GM21390 (cell line): ENCODE results near the gene CCDC92.

ENCODE experiments used
- ATAC-seq: cut with Tn5 transposase; IDR thresholded peaks from one replicate; pipeline ENCODE4 v1.9.1; 2021; ENCODE audit not compliant: unreplicated experiment

Gene CCDC92

DNA sequence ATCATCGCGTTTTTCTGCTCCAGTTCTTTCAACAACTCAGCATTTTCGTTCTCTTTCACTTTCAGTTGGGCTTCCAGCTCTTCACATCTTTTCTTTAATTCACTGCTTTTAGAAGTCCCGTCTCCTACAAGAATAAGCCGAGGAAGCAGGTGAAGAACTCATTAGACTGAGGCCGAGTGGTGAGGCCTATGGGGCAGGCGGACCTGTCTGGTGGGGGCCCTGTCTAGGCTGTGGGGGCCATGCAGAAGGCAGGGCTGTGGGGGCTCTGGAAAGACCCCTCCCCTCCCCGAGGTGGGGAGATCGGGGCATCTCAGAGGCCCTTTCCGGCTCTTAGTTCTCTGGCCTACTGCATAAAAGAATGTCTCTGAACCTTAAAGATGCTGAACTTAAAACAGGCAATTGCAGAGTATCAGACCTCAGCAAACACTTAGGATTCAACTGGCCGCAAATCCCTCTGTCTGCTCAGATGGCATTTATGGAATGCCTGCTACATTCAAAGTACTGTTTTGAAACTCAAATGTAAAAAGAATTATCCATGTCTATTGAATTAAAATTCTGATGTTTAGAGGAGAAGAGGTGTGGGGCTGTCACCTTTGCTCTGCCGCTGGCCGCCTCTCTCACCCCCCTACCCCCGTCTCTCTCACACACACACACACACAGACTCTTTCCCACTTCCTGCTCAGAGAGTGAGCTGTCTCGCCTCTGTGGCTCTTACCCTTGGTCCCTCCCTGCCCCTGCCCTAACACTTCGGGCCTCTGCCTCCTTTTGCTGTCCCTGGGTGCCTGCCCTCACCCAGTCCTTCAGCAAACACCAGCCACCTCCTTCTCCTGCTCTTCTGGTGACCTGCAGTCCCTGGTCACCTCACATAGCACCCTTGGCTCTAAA, 34.7 kb downstream of the CCDC92 start:
- ATAC-seq, result no peak

GRCh38 chr12:123936956-123937706, 35.5 kb downstream of the CCDC92 start:
- no peak for ATAC-seq

- ATAC-seq, result no peak
Measured at GRCh38 chr12:123936471-123936870, 36.2 kb downstream of the CCDC92 start.

DNA sequence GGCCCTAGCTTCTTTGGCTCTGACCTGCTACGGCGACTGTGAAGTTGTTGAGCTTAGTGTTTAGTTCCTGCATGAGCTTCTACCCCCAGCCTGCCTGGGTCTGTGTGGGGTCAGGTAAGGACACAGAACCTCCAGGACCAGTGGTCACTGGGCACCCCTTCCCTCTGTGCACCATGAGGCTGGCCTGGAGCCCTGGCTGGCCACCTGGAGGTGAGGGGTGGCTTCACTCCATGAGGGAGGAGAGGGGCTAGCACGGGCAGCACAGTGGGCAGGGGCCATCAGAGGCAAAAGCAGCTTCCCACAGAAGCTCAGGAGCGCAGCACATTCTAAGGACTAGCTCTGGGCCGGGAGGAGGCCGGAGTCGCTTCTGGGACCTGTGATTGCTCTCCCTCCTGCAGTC, 36.7 kb downstream of the CCDC92 start:
- no peak for ATAC-seq

DNA sequence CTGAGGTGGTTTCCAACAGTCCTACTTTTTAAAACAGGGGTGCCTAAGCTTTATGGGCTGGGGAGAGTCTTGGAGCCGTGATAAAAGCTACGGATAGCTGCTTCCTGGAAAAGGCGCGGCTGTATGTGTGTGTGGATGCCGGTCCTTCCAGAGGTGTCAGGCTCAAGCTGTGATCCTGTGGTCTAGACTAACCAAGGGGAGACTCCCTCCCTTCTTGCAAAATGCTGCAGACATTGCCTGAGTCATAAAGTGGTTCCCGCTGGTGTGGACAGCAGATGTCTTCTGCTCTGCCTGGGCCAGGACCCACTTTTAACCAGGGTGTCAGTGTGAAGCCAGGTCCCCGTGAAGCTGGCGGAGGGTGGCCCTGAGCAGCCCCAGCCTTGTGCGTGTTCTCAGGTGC, 37.8 kb downstream of the CCDC92 start:
- no peak for ATAC-seq

DNA sequence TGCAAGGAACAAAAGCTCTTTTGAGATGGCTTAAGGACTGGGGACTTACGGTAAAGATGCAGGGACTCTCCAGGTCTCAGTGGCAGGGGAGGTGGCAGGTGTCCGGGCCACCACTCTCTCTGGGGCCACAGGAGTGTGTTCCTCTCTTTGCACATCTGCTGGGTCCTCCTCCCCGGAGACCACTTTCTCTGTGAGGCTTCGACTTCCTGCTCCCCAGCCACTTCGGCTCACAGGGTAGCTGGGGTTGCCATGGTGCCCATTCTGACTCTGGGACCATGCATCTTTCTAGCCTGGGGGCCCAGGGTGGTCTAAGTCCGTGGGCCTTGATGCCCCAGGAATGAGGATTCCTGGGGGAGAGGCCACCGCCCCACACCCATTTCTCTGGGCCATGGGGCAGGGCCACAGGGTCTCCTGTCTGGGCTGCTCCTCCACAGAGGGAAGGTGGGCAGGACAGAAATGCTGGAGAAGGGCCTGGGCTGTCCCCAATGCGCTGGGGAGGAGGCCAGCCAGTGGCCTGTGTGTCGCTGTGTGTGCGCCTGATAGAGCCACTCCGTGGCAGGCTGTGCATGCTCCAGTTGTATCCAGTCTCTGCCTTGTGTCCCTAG, 38.5 kb downstream of the CCDC92 start:
- no peak for ATAC-seq

DNA sequence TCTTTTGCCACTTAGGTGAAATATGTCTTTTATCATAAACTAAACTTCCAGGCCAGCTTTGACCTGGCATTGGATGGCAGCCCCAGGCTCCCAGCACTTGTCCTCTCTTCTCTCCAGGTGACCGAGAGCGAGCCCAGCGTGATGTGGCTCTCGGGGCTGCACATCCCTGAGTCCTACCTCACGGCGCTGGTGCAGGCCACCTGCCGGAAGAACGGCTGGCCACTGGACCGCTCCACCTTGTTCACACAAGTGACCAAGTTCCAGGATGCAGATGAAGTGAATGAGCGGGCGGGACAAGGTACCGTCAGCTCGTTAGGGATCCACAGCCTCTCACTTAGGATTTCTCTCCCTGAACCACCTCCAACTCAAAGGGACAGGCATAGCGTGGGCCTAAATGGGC, 39.4 kb downstream of the CCDC92 start:
- ATAC-seq, result no peak

DNA sequence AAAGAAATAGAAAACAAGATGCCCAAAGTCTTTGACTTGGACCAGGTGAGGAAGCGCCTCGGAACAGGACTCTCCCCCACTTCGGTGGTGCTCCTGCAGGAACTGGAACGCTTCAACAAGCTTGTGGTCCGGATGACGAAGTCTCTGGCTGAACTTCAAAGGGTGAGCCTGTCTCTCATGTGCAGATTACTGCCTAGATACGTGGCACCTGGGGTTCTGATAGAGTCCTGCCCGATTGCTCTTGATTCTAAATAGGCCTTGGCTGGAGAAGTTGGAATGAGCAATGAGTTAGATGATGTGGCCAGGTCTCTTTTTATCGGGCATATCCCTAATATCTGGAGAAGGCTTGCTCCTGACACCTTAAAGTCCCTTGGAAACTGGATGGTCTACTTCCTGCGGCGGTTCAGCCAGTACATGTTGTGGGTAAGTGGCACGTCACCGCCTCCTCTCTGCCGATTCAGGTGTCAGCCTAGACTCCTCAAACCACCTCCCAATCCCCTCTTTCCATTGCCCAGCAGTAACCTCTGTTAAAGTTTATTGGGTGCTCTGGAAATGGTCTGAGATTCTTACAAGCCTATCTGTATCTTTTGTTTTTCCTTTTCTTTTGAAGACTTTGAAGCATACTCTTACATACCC, 40.8 kb downstream of the CCDC92 start:
- no peak for ATAC-seq

GRCh38 chr12:123929946-123930583, 42.6 kb downstream of the CCDC92 start:
- ATAC-seq, result no peak

DNA sequence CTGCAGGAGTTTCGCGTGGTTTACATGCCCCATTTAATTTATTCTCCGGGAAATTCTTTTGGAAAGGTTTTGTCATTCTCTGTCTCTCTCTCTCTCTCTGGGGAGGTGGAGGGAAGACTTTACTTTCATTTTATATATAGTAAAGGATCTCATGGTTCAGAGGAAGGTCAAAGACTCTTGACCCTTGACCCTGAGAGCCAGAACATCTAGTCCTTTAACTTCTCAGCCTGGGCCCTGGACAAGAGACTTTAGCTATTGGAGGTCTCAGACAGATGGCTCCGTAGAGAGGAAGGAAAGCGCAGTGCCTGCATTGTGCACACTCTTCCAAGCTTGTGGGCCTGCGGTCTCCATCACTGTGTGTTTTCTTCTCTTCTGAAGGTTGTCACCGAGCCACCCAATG, 43.7 kb downstream of the CCDC92 start:
- no peak for ATAC-seq

DNA sequence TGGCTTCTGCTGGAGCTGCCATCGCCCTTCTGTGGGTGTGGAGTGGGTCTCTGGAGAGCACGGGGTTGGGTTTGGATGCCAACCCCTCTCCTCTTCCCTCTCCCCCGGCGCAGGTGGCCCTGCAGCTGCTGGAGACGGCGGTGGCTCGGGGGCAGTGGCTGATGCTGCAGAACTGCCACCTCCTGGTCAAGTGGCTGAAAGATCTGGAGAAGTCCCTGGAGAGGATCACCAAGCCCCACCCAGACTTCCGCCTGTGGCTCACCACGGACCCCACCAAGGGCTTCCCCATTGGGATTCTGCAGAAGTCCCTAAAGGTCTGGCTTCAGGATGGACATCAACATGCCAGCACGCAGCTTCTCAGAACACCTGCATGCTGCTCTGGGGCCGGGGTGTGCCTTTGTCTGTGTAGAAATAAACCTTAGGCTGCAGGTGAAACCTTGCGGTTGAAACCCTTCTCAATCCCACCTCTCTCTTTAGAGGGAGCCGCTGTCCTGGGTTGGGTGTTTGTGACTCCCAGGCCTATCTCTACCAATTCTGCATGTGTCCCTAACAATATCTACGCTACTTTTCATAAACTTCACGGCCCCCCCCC, 44.3 kb downstream of the CCDC92 start:
- ATAC-seq, result no peak

GRCh38 chr12:123924539-123924938, 48.1 kb downstream of the CCDC92 start:
- ATAC-seq, result no peak

GRCh38 chr12:123923927-123924326, 48.7 kb downstream of the CCDC92 start:
- no peak for ATAC-seq

DNA sequence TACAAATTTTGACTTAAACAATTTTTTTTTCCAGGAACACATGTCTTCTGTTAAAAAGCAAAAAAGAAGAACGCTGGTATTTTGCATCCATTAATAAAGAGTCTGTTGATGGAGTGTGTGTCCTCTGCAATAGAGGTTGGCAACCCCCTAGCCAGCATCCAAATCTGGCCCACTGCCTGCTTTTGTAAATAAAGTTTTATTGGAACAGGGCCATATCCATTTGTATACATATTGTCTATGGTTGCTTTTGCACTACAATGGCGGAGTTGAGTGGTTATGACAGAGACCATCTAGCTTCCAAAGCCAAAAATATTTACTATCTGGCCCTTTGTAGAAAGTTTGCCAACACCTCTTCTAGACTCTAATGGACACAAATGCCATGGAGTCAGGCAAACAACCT, 49.6 kb downstream of the CCDC92 start:
- ATAC-seq, result no peak

- ATAC-seq, result no peak
Measured at GRCh38 chr12:123919980-123920360, 52.7 kb downstream of the CCDC92 start.

DNA sequence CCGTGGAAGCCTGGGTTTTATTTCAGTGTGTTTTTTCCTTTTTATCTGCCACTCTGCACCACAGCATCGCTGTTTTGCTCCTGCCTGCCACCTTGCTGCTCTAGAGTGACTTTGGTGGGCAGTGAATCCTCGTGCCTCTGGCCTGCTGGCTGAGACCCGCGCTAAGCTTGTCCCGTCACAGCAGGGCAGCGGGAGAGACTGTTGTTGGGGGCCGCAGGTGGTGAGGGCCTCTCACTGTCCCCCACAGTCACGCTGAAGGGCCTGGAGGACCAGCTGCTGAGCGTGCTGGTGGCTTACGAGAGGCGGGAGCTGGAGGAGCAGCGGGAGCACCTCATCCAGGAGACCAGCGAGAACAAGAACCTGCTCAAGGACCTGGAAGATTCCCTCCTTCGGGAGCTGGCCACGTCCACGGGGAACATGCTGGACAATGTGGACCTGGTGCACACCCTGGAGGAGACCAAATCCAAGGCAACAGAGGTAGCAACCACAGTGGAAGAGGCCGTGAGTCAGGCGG, 55.2 kb downstream of the CCDC92 start:
- ATAC-seq, result no peak

DNA sequence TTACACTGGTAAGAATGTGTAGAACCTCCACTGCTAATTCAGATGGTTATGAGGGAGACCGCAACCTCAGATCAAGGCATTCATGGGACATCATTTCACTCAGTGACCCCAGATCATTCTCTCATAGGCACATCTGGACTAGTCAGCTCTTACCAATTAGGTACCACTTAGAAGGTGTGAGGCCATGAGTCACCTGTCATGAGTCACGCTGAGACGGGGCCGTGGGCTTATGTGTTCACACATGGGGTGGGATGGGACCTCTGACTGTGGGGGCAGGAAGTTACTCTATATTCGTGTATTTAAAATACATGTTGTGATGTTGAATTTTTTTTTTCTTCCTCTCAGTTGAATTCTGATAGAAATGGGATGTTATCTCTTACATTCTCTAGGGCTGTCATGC, 55.9 kb downstream of the CCDC92 start:
- no peak for ATAC-seq

DNA sequence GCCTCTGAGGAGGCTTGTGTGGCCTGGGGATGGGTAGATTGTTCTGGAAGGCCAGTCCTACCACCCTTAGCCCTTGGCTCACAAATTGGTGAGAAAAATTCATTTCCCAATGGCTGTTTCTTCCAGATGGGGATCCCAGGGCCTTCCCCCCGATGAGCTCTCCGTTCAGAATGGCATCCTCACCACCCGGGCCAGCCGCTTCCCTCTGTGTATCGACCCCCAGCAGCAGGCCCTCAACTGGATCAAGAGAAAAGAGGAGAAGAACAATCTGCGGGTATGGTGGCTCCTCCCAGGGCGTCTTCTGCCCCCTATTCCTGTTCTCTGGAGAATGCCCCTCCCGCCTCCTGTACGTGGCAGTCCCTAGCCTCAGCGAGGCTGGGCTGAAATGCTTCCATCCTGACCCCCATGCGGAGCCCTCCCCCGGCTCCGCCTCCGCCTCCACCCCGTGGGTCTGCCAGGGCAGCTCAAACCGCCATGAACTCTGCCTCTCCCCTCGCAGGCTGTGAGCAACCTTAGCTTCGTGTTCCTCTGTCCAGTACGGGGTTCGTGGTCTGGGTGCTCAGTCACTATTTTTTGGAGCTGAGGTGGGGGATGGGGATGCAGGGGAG, 57.8 kb downstream of the CCDC92 start:
- no peak for ATAC-seq

GRCh38 chr12:123912415-123913380, 59.9 kb downstream of the CCDC92 start:
- ATAC-seq, result no peak
